ENCODE results near the gene SLC6A8.
"Not testable (repeated sequence)": the region's sequence is repeated elsewhere in the genome, so short reads cannot be mapped to it uniquely, and the experiment has no call there.

The SLC6A8 gene

GRCh38 chrX:153708415-153708814 lies 20.7 kb downstream of the SLC6A8 start:
- peak; percentile 64 for DNase-seq (ENCODE audit: low spot score)

GRCh38 chrX:153709726-153710674 lies 22.3 kb downstream of the SLC6A8 start:
- no peak for DNase-seq (ENCODE audit: low spot score)

GRCh38 chrX:153714256-153714655 lies 26.5 kb downstream of the SLC6A8 start:
- DNase-seq (ENCODE audit: low spot score) = no peak

GRCh38 chrX:153717445-153717844 lies 29.7 kb downstream of the SLC6A8 start:
- no peak for DNase-seq (ENCODE audit: low spot score)

GRCh38 chrX:153719238-153719637 lies 31.5 kb downstream of the SLC6A8 start:
- DNase-seq (ENCODE audit: low spot score) = no peak

DNA sequence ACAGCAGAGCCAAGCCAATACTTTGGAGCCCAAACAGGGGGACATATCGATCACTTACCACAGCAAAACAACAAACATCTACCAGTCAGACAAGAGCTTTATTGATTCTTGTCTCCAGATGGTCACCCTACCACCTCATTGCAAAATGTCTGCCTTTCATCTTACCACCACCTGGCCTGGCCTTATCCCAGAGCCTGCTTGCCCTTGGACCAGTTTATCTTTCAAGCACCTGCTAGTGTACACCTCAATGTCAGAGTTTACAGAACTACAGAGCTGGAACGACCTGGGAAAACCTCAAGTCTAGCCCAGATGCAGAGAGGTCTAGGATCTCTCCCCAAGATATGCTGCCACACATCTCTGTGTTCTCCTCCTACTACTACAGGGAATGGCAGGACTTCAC lies 32.0 kb downstream of the SLC6A8 start:
- no peak for DNase-seq (ENCODE audit: low spot score)

DNA sequence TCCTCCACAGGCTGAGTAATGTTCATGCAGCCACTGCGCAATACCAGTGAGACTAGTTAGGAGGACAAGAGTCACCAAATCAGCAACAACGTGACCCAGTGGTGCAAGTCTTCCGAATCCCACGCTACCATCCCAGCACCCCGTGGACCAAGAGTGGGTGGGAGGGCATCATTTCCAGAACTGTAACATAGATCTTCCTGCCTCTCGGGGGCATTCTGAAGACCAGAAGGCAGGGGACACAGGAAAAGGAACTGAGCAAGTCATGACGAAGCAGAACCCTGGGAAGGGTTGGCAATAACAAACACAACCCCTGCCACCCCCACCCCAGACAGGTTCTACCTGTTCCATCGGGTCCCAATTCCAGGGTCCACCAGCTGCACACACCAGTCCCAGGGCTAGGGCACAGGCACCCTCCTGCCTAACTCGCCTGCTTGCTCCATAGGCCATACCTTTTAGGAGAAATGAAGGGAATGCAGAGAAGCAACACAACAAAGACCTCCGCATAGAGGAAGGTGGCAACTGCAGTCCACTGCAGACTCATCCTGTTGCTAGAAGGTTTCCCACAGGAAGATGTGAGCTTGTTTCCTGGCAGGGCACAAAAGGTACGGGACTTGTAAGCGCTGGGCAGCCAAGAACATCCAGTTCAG lies 35.1 kb downstream of the SLC6A8 start:
- DNase-seq (ENCODE audit: low spot score) = no peak

- DNase-seq (ENCODE audit: low spot score) = peak; percentile 65
Observed at GRCh38 chrX:153723351-153724251, 35.9 kb downstream of the SLC6A8 start.

DNA sequence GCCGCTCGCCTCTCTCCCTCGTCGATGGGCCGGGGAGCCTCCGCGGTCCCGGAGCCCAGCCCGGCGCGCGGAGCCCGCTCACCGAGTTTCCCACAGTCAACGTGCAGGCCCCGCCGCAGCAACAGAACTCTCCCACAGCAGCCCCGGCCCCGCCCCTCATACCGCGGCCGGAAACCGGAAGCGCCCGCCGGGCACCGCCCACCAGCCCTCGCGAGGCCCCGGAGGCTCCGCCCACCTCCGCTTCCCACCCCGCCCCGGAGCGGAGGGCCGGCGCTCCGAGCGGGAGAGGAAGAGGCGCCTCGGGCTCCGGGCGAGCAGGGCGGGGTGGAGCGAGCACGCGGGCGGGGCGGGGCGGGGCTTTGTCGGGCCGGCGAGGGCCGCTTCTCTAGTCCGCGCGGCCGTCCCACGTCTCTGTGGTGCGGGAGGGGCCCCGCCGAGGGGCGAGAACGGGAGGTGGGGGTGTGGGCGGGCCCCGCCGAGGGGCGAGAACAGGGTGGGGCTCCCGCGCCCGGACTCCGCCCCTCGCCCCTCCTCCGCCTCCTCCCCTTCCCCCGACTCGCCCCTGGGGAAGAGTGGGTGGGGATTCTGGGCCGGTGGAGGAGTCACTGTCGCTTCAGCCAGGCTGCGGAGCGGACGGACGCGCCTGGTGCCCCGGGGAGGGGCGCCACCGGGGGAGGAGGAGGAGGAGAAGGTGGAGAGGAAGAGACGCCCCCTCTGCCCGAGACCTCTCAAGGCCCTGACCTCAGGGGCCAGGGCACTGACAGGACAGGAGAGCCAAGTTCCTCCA lies 36.7 kb downstream of the SLC6A8 start, which contains the start of the genes ABCD1 and BCAP31:
Gene ABCD1 (plus strand): TSS at position 605 of the 787 bp plus-strand sequence. CDS start 411 bp downstream, outside the sequence.
Gene BCAP31 (minus strand): TSS at position 136 of the 787 bp plus-strand sequence. CDS start 1,143 bp downstream, outside the sequence.
- peak; percentile 87 for DNase-seq (ENCODE audit: low spot score)

DNA sequence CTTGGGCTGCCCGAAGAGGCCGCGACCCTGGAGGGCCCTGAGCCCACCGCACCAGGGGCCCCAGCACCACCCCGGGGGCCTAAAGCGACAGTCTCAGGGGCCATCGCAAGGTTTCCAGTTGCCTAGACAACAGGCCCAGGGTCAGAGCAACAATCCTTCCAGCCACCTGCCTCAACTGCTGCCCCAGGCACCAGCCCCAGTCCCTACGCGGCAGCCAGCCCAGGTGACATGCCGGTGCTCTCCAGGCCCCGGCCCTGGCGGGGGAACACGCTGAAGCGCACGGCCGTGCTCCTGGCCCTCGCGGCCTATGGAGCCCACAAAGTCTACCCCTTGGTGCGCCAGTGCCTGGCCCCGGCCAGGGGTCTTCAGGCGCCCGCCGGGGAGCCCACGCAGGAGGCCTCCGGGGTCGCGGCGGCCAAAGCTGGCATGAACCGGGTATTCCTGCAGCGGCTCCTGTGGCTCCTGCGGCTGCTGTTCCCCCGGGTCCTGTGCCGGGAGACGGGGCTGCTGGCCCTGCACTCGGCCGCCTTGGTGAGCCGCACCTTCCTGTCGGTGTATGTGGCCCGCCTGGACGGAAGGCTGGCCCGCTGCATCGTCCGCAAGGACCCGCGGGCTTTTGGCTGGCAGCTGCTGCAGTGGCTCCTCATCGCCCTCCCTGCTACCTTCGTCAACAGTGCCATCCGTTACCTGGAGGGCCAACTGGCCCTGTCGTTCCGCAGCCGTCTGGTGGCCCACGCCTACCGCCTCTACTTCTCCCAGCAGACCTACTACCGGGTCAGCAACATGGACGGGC lies 37.5 kb downstream of the SLC6A8 start:
- peak; percentile 32 for DNase-seq (ENCODE audit: low spot score)

DNA sequence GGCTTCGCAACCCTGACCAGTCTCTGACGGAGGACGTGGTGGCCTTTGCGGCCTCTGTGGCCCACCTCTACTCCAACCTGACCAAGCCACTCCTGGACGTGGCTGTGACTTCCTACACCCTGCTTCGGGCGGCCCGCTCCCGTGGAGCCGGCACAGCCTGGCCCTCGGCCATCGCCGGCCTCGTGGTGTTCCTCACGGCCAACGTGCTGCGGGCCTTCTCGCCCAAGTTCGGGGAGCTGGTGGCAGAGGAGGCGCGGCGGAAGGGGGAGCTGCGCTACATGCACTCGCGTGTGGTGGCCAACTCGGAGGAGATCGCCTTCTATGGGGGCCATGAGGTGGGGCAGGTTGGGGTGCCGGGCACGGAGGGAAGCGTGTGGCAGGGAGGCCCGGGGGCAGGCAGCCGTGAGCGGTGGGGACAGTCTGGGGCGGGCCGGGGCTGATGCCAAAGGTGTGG lies 38.1 kb downstream of the SLC6A8 start:
- no peak for DNase-seq (ENCODE audit: low spot score)

DNA sequence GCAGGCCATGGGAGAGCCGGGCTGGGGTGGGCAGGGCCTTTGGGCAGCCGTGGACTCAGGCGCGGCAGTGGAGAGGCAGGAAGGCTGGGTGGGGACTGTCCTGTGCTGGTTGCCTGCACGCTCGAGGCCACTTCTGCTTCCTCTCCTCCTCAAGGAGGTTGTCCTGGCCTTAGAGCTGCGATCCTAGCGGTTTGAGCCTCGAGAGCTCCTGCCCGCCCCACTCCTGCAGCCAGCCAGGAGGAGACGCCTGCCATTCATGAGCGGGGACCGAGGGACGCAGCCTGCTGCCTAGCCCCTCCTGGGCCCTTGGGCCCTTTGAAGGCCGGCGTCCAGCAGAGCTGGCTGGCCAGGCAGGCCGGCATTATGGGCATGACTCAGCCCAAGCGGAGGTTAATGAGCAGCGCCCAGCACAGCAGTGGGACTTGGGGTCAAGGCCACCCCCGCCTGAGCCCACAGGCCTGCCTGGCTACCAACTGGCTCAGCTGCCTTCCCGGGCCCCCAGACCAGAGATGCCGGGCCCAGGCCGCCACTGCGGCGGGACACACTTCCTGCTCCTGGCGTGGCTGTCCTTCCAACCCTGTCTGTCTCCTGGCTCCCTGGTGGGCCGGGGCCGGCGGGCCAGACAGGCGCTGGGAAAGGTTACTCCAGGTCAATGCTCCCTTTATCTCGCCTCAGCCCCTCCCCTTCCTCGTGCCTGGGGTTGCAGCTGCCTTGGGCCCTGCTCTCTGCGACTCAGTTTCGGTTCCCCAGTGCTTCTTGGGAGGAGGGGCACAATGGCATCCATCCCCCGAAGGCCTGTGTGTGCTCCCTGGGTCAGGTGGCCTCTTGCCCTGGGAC lies 38.8 kb downstream of the SLC6A8 start:
- DNase-seq (ENCODE audit: low spot score) = peak; percentile 71

DNA sequence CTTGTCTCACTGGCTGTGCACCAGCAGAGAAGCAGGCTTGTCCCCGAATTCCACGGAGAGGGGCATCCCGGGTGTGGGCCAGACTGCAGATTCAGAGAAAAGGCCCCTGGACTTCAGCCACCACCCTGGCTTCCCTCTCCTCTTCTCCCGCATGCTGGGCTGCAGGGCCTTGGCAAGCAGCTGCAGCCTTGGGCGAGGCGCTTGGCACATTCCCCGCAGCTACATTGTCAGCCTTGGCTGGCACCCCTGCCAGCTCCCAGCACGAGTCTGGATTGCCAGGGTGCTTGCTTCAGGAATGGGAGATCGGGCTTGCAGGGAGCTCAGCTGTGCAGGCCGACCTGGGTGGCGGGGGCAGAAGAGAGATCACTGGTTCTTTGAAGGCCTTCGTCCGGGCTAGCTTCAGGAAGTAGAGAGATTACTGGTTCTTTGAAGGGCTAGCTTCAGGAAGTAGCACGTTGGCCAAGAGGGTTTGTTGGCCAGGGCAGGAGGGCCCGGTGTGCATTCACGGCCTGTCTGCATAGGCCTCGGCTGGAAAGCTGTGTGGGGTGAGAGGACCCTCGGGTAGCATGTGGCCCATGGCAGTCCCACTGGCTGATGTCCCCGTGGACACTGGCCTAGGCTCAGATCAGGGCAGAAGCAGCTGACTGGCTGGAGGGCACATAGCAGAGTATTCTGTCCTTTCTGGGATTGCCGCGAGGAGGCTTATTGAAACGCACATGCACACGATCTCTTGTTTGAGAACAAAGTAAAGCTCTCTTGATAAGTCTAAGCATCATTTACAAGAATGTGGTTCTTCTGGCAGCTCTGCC lies 39.6 kb downstream of the SLC6A8 start:
- peak; percentile 24 for DNase-seq (ENCODE audit: low spot score)

DNA sequence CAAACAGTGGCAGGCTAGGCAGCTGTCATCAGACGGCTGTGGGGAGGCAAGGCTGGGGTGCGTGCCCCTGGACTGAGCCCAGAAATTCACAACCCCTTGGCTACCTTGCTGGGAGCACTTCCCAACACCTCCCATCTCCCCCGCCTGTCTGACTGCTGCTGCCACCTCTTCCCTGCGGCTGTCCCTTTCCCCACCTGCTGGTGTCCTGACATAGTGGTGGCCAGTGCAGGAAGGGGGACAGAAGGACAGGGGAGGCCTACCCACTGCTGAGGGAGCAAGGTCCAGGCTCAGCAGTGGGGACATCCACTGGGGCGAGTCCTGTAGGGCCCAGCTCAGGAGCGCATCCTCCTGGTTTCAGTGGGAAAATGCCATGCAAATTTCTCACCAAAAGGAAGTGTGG lies 40.4 kb downstream of the SLC6A8 start:
- no peak for DNase-seq (ENCODE audit: low spot score)

- no peak for DNase-seq (ENCODE audit: low spot score)
Observed at GRCh38 chrX:153728951-153729631, 41.4 kb downstream of the SLC6A8 start.

DNA sequence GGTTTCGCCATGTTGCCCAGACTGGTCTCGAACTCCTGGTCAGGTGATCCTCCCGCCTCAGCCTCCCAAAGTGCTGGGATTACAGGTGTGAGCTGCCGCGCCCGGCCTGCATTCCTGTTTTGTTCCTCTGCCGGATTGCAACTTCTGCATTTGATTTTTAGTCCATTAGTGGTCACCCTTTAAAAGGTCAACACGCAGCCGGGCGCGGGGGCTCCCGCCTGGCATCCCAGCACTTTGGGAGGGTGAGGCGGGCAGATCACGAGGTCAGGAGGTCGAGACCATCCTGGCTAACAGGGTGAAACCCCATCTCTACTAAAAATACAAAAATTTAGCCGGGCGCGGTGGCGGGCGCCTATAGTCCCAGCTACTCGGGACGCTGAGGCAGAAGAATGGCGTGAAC lies 42.4 kb downstream of the SLC6A8 start:
- DNase-seq (ENCODE audit: low spot score) = not testable (repeated sequence)

GRCh38 chrX:153731117-153731844 lies 43.6 kb downstream of the SLC6A8 start:
- no peak for DNase-seq (ENCODE audit: low spot score)

Measured in iPS-NIHi11 (cell line).